Keratinocyte (primary cell): ENCODE measurements around the gene AK8.

Source experiments
- EZH2 ChIP-seq: IDR thresholded peaks from one replicate; pipeline ENCODE4 v1.6.1; 2012; ENCODE audit warnings: inconsistent platforms, mild to moderate bottlenecking, low read length, moderate library complexity
- TF ChIP-seq, protein P1 (sequence below), 3 experiments: IDR thresholded peaks in 1 of 3; conservative IDR thresholded peaks in 1 of 3; optimal IDR thresholded peaks in 1 of 3; 2 replicates in 2 of 3; 3 replicates in 1 of 3; pipeline versions ENCODE3 to v1.5.1; 2011; ENCODE audit warnings: low read length in 3 of 3, mild to moderate bottlenecking in 3 of 3, moderate library complexity in 2 of 3, control low read depth in 1 of 3, inconsistent platforms in 1 of 3; ENCODE audit not compliant: insufficient read depth in 2 of 3; ENCODE audit errors: extremely low read depth in 1 of 3

GRCh38 chr9:132754236-132754635 lies 123.8 kb downstream of the AK8 start:
- TF ChIP-seq, protein P1, sequence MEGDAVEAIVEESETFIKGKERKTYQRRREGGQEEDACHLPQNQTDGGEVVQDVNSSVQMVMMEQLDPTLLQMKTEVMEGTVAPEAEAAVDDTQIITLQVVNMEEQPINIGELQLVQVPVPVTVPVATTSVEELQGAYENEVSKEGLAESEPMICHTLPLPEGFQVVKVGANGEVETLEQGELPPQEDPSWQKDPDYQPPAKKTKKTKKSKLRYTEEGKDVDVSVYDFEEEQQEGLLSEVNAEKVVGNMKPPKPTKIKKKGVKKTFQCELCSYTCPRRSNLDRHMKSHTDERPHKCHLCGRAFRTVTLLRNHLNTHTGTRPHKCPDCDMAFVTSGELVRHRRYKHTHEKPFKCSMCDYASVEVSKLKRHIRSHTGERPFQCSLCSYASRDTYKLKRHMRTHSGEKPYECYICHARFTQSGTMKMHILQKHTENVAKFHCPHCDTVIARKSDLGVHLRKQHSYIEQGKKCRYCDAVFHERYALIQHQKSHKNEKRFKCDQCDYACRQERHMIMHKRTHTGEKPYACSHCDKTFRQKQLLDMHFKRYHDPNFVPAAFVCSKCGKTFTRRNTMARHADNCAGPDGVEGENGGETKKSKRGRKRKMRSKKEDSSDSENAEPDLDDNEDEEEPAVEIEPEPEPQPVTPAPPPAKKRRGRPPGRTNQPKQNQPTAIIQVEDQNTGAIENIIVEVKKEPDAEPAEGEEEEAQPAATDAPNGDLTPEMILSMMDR (optimal IDR thresholded peaks at IDR 0.05 in 1 of 3, IDR thresholded peaks at IDR 0.05 in 1 of 3, conservative IDR thresholded peaks at IDR 0.05 in 1 of 3; ENCODE audit: extremely low read depth in 1 of 3, insufficient read depth in 2 of 3, low read length in 3 of 3): no peak
- no peak for TF ChIP-seq EZH2
